ENCODE results near the gene RALB.

- TF ChIP-seq EZH2 (IDR thresholded peaks at IDR 0.05) (no peak), POLR2AphosphoS5 (IDR thresholded peaks at IDR 0.05; ENCODE audit: borderline replicate concordance, low read depth, low read length) (no peak), FOXP2 (optimal IDR thresholded peaks at IDR 0.05; ENCODE audit: control extremely low read depth, extremely low read length, insufficient read depth) (no peak)
Measured at GRCh38 chr2:120287183-120288015, 34.7 kb downstream of the RALB start.

All from SK-N-MC (cell line).